GM19025 (cell line): Measurements from ENCODE around the gene VASH1.
A peak's percentile ranks its signal among the peaks of the same experiment; 100 is the strongest.

Experiments used
- ATAC-seq: cut with Tn5 transposase; IDR thresholded peaks from one replicate; pipeline ENCODE4 v1.9.1; 2021; ENCODE audit warnings: mild to moderate bottlenecking, low read depth, moderate library complexity; ENCODE audit not compliant: unreplicated experiment

The VASH1 gene

GRCh38 chr14:76782115-76782884 lies 21.0 kb downstream of the VASH1 start:
- ATAC-seq, result no peak

- peak; percentile 55 for ATAC-seq
These were observed 21.8 kb downstream of the VASH1 start for GRCh38 chr14:76782885-76783566.

GRCh38 chr14:76784266-76784874 lies 23.1 kb downstream of the VASH1 start:
- ATAC-seq, result no peak

GRCh38 chr14:76784881-76785280 lies 23.6 kb downstream of the VASH1 start:
- peak; percentile 62 for ATAC-seq

- ATAC-seq, result no peak
These were observed 25.3 kb downstream of the VASH1 start for GRCh38 chr14:76786601-76787000.

- ATAC-seq, result no peak
These were observed 31.2 kb downstream of the VASH1 start for GRCh38 chr14:76792422-76792821.

- ATAC-seq, result no peak
These were observed 32.1 kb downstream of the VASH1 start for GRCh38 chr14:76793324-76793723.

- ATAC-seq, result no peak
These were observed 32.7 kb downstream of the VASH1 start for GRCh38 chr14:76793956-76794355.

- ATAC-seq, result no peak
These were observed 45.2 kb downstream of the VASH1 start for GRCh38 chr14:76806446-76806845.

- no peak for ATAC-seq
These were observed 46.7 kb downstream of the VASH1 start for GRCh38 chr14:76808011-76808410.

GRCh38 chr14:76808990-76809389 lies 47.7 kb downstream of the VASH1 start:
- no peak for ATAC-seq

GRCh38 chr14:76810525-76810924 lies 49.3 kb downstream of the VASH1 start:
- ATAC-seq, result no peak

GRCh38 chr14:76810953-76811400 lies 49.7 kb downstream of the VASH1 start:
- ATAC-seq, result no peak

- ATAC-seq, result no peak
These were observed 50.3 kb downstream of the VASH1 start for GRCh38 chr14:76811561-76811960.

GRCh38 chr14:76812093-76812421 lies 50.8 kb downstream of the VASH1 start:
- no peak for ATAC-seq

GRCh38 chr14:76812422-76813383 lies 51.4 kb downstream of the VASH1 start, which contains the start of gene ANGEL1:
TSS of gene ANGEL1 (minus strand) at chr14:76812882. CDS start at chr14:76812827, 55 bp downstream.
- peak; percentile 91 for ATAC-seq

GRCh38 chr14:76814726-76815645 lies 53.7 kb downstream of the VASH1 start:
- no peak for ATAC-seq

GRCh38 chr14:76820700-76821099 lies 59.4 kb downstream of the VASH1 start:
- no peak for ATAC-seq

GRCh38 chr14:76826122-76826521 lies 64.9 kb downstream of the VASH1 start, which contains the start of gene LRRC74A:
TSS of gene LRRC74A (plus strand) at chr14:76826408. CDS start at chr14:76826698, 290 bp downstream.
- ATAC-seq, result no peak
